Fibroblast of the aortic adventitia (primary cell): ENCODE data around the gene ALG2. TPM values are rescaled to one million over a fixed set of nuclear protein-coding genes. Genes with fewer than 3 reads are reported as not detected.

ENCODE experiments used
- DNase-seq: peaks from one replicate; pipeline ENCODE4 v3.0.0-alpha.2; 2010; ENCODE audit warnings: low read depth
- H3K4me3 ChIP-seq: 2 replicates; pipeline ENCODE4 v1.5.1; 2011; ENCODE audit warnings: low read depth, mild to moderate bottlenecking, control low read depth, low read length, moderate library complexity
- total RNA-seq: library from RNA; depleted of rRNA; stranded (reverse); fragments of >200 nt; gene quantifications from 2 replicates; pipeline ENCODE4 v1.2.3, GENCODE V29; 2012; ENCODE audit warnings: low replicate concordance
- TF ChIP-seq, protein P1 (sequence below): IDR thresholded peaks from 2 replicates; pipeline ENCODE4 v1.5.1; 2011; ENCODE audit warnings: mild to moderate bottlenecking, low read length, control low read depth, inconsistent platforms; ENCODE audit not compliant: insufficient read depth

Gene ALG2
- total RNA-seq, 1 donor, result 44.3 TPM

DNA sequence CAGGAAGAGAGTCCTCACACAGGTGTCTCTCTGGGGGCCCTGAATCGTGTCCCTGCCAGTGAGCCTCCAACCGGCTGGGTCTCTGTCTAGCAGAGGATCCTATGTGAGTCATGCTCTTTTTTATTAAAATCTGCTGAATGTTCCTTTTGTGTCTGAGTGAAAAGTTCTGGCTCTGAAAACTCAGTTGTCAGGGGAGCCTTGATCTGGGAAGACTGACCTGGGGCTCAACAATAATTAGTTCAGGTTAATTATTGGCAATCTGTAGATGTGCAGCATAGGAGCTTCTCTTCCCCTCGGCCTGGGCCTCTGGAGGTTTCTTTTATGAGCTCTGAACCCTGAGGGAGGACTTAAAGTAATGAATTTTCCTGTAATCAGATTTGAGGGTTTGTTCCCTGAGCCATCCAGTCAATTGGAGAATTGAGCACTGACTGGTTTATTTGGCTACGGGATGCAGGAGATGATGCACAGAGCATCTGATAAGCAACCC lies 45.2 kb downstream of the ALG2 start:
- no peak for DNase-seq
- TF ChIP-seq, protein P1, sequence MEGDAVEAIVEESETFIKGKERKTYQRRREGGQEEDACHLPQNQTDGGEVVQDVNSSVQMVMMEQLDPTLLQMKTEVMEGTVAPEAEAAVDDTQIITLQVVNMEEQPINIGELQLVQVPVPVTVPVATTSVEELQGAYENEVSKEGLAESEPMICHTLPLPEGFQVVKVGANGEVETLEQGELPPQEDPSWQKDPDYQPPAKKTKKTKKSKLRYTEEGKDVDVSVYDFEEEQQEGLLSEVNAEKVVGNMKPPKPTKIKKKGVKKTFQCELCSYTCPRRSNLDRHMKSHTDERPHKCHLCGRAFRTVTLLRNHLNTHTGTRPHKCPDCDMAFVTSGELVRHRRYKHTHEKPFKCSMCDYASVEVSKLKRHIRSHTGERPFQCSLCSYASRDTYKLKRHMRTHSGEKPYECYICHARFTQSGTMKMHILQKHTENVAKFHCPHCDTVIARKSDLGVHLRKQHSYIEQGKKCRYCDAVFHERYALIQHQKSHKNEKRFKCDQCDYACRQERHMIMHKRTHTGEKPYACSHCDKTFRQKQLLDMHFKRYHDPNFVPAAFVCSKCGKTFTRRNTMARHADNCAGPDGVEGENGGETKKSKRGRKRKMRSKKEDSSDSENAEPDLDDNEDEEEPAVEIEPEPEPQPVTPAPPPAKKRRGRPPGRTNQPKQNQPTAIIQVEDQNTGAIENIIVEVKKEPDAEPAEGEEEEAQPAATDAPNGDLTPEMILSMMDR, result no peak
- H3K4me3 ChIP-seq, result no peak overlapping the region

DNA sequence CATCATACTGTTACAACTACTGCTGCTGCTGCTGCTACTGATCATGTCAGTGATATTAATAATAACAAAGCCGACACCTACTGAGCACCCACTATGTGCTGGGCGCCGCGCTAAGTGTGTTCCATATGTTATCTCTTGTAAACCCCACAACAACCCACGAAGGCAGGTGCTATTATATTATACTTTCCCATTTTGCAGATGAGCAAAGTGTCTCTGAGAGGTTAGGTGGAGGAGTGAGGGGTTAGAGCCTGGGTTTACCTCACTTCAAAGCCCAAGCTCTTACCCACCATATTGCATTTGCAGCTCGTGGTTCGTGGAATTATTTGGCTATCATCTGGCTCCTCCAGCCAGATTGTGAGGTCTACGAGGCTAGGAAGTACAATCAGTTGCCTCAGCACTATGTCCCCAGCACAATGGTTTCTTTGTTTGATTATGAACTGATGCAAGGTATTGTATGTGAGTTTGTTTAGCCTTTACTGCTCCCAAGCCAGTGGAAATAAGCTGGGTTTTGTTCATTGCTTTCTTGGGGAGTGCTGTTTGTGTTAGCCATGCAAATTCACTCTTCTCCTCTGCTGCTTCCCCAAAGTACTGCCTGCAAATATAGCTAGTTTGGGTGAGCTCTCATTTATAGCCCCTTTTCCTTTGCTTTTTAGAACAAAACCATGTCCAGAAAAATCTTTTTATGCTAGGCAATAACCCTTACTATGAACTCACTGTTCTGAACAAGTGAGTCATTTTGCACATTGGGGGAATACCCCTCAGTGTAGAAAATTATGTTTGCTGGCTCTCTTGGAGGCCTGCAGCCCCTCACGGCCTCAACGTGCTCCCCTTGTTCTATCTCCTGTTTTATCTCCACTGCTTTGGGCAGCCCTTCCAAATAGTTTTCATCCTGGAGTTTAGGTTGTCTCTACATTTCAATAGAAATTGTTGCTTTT lies 47.9 kb downstream of the ALG2 start:
- TF ChIP-seq, protein P1, result no peak
- no peak overlapping the region for H3K4me3 ChIP-seq
- DNase-seq, result no peak

DNA sequence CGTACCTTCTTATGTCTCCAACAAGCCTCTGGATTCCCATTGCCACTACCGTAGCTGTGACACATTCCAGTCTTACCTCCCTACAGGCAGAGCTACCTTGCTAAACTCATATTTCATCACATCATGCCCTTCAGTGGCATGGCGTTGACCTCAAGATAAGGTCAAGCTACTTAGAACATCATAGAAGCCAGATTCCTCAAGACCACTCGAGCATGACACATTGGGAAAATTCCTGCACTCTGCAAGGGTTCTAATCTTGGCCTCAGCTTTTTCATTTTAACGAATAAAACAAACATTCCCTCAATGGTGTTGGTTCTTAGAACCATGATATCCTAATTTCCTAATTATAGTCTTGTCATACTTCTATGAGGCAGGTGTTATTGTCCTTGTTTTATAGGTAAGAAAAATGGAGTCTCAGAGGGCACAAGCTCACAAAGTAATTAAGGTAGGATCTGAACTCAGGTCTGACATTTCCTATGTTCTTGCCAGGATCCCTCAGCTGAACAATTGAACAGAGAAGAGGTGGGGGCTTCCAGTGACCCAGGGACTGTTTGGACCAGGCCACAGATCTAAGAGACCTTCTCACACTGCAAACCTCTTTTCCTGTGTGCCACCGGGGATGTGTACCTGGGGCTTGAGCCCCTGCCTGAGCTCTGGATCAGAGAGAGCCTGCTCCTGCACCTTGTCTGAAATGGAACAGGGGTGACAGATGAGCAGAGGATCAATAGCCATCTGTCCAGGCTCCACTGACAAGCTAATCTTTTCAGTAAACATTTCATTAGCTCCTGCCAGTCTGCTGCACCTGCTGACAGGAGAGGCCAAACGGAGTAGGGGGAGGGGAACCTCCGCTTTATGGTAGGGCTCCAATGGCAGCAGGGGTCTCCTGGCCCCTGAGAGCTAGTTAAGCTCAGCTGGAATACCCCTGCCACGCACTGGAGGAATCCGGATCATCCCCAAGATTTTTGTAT lies 49.3 kb downstream of the ALG2 start:
- TF ChIP-seq, protein P1, result no peak
- H3K4me3 ChIP-seq, result no peak overlapping the region
- no peak for DNase-seq

DNA sequence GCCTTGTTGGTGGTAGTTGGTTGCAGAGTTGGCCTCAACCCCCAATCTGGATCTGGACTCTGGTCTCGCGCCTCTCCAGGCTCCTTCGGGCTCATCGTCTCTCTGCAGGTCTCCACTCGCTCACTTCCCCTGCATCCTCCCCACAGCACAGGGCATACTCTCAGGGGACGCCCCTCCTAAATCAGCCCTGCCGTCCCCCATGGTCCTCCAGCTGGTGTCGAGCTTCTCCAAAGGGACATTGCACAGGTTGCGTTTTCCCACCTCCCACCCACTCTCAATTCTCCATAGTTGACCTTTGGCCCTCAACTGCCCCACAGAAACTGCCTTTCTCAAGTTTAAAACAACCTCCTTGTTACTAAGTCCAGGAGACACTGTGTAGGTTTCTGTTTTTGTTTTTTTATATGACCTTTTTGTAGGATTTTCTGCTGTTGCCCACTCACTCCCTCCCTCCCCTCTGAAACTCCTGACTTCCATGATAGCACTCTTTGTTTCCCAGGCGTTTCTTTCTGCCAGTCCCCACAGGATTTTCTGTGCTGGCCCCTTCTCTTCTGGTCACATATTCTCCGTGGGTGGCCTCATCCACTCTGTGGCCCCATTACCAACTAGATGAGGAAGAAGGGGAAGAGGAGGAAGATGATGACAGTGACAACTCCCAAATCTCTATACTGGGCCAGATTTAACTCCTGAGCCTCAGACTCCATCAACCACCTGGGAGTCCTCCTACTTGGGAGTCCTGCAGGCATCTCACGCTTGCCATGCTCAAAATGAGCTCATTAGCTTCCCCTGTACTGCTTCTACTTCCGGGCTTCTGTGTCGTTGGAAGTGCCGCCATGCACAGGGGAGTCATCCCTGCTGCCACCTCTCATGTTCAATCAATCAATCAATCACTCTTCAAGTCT lies 50.3 kb downstream of the ALG2 start:
- TF ChIP-seq, protein P1, result no peak
- DNase-seq, result no peak
- no peak overlapping the region for H3K4me3 ChIP-seq

DNA sequence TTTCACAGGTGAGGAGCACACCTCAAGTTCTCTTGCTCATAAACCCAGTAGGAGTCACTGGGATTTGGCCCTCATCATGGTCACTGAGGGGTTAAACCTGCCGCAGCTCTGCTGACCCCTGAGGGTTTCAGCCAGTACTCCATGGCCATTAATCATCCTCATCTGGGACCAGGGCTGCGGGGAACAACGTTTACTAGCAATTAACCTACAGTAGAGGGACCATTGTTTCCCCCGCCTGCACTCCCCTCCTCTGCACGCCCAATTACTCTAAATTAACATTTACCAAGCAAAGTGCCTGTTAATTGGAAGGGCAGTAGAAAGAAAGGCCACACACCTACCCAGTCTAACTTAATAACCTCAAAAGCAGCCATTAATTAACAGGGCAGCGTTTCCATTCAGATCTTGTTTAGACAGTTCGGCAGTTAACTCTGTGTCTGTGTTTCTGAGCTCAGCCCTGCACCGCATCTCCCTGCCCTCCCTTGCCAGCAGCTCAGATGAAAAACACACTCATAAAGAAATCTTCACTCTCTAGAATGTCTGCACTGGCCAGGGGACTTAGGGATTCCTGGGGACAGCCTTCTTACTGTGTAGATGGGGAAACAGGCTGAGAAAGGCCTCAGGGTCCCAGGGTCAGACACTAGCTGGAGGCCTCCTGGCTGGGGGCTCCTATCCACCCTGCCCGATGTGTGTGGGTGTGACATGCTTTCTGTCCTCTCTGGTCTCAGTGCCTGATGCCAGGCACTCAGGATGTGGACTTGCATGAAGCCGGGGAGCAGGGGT lies 51.6 kb downstream of the ALG2 start:
- no peak overlapping the region for H3K4me3 ChIP-seq
- TF ChIP-seq, protein P1, result no peak
- DNase-seq, result no peak
